Epithelial cell of proximal tubule (primary cell): ENCODE measurements around the gene PDE4D. TPM values are rescaled to one million over a fixed set of nuclear protein-coding genes. Genes with fewer than 3 reads are reported as not detected.

Experiments used
- DNase-seq: peaks from one replicate; pipeline ENCODE4 v3.0.0-alpha.2; 2011; ENCODE audit warnings: low read depth
- H3K4me3 ChIP-seq: 2 replicates; pipeline ENCODE4 v1.5.1; 2011; ENCODE audit warnings: low read depth, mild to moderate bottlenecking, low read length
- CTCF ChIP-seq: conservative IDR thresholded peaks from 2 replicates; pipeline ENCODE4 v1.5.1; 2012; ENCODE audit warnings: low read depth, mild to moderate bottlenecking, low read length
- total RNA-seq: library from RNA; depleted of rRNA; stranded (reverse); fragments of >200 nt; gene quantifications from 2 replicates; pipeline ENCODE4 v1.2.3, GENCODE V29; 2015

PDE4D gene
- total RNA-seq, 1 donor from 2014 or later: 18.4 TPM

DNA sequence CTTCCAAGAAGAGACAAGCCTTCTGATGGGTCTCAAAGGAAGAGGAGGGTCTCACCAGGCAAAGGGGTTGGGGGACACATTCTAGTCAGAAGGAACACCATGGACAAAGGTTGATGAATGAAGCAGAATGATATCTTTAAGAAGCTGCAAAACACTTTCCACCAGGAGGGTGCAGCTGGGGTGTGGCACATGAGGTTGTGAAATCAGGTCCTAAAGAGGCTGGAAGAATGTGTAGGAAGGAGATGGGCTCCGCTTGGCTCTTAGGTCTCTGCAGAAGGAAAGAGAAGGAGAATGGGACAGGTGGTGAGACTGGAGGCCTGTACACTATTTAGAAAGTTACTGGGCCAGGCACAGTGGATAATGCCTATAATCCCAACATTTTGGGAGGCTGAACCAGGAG is 328.6 kb downstream of the PDE4D start:
- no peak overlapping the region for H3K4me3 ChIP-seq
- TF ChIP-seq CTCF: no peak
- DNase-seq: no peak

DNA sequence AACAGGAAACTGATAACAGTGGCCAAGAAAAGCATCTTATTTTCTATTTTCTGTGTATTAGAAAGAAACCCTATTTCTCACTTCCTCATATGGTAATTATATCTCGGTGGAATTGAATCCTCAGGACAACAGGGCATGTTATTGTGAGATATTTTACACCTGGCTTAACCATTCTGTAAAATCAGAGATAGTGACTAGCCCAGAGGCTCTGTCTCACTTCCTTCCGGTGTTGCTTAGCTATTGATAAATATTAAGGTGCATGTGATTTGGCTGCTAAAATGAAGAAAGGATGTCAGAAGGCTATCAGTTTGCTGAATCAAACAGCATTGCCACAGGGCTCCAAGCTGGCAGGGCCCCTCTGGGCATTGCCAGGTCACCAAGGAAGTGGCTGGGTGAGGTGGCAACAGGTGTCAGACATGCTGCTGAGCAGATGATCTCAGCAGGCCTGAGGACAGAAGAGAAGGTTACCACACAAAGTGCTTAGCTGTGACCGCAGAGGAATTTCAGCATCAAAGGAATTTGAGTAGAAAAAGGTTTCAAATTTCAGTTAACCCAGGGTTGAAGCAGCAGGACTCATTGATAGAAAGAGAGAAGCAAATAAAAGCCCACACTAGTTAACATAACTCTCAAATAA is 330.7 kb downstream of the PDE4D start:
- H3K4me3 ChIP-seq: no peak overlapping the region
- no peak for TF ChIP-seq CTCF
- peak; percentile 89 for DNase-seq

DNA sequence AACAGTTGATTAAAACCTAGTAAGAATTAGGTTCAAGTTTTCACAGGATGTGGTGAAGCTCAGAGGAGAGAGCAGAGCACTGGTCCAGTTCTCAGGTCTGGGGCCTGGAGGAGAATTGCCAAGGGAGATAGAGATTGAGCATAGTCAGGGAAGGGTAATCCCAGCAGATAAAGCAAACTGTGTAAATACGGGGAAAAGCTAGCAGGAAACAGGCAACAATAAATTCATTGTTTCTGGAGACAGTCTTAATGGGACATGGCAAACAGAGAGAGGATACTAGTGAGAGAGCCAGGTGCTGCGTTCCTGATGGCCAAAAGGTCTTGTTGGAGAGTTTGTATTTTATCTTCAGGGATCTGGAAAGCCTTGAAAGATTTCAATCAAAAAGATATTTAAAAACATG is 333.0 kb downstream of the PDE4D start:
- H3K4me3 ChIP-seq: no peak overlapping the region
- DNase-seq: no peak

GRCh38 chr5:59559847-59560246 is 333.7 kb downstream of the PDE4D start:
- no peak for TF ChIP-seq CTCF
- no peak overlapping the region for H3K4me3 ChIP-seq
- no peak for DNase-seq

More for the DNA sequence above, 333.0 kb downstream of the PDE4D start:
- TF ChIP-seq CTCF: no peak

DNA sequence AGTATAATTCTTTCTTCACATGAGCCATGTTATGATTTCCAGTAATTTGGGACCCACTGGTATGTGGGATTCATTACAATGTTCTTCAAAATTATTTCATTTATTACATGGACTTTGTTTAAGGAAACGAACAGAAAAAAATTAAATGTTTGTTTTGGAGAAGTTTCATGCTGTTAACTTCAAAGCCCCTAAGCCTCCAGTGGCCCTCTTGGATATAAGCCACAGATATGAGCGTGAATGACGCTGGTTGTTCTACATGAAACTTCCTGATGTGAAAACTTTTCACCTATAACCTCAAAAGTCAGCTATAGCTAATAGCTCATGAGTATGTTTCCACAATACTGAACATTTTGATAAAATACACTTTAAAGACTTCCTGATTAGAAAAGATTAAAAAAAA is 334.2 kb downstream of the PDE4D start:
- no peak overlapping the region for H3K4me3 ChIP-seq
- TF ChIP-seq CTCF: no peak
- no peak for DNase-seq

DNA sequence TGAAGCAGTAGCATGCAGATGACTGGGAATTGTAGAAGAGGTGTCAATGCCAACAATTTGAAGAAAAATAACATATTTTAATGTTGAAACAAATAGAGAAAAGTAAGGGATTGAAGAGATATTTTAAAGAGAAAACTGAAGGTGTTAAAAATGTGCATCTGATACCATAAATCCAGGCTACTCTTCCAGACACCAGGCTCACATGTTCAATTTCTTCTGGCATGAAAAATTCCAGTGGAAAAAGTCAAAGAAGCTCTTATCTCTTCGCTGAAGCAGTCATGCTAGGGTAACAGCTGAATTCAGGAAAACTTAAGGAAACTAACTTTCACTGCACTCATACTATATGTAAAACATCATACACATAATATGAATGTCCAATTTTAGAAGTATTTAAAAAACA is 335.0 kb downstream of the PDE4D start:
- DNase-seq: no peak

More for the DNA sequence above, 335.0 kb downstream of the PDE4D start:
- H3K4me3 ChIP-seq: no peak overlapping the region
- TF ChIP-seq CTCF: no peak
